Renal cortical epithelial cell (primary cell): Measurements from ENCODE around the gene HMGA1. TPM values are rescaled to one million over a fixed set of nuclear protein-coding genes. Genes with fewer than 3 reads are reported as not detected.

Experiments used
- DNase-seq: peaks from one replicate; pipeline ENCODE4 v3.0.0-alpha.2; 2011; ENCODE audit warnings: low read depth
- total RNA-seq: library from RNA; depleted of rRNA; stranded (reverse); fragments of >200 nt; gene quantifications from 2 replicates; pipeline ENCODE4 v1.2.3, GENCODE V29; 2014

HMGA1 gene
- 41.1 and 177 TPM in 2 replicates for total RNA-seq

GRCh38 chr6:34236443-34237315, at the start of gene HMGA1:
Gene HMGA1 (plus strand): TSS chr6:34236873. CDS start chr6:34240781, 3,908 bp downstream.
- DNase-seq: peak; percentile 60

GRCh38 chr6:34189806-34190503, 46.7 kb upstream of the HMGA1 start:
- no peak for DNase-seq

GRCh38 chr6:34190504-34191122, 46.1 kb upstream of the HMGA1 start:
- DNase-seq: no peak

- DNase-seq: no peak
Observed at GRCh38 chr6:34194772-34195171, 41.9 kb upstream of the HMGA1 start.

GRCh38 chr6:34195726-34196115, 41.0 kb upstream of the HMGA1 start:
- DNase-seq: no peak

- DNase-seq: peak; percentile 22
Observed at GRCh38 chr6:34196116-34196832, 40.4 kb upstream of the HMGA1 start.

GRCh38 chr6:34196833-34197195, 39.9 kb upstream of the HMGA1 start:
- DNase-seq: no peak

- no peak for DNase-seq
Observed at GRCh38 chr6:34200340-34200971, 36.2 kb upstream of the HMGA1 start.

- DNase-seq: no peak
Observed at GRCh38 chr6:34201455-34202107, 35.1 kb upstream of the HMGA1 start.

GRCh38 chr6:34202329-34203201, 34.1 kb upstream of the HMGA1 start:
- DNase-seq: no peak

- DNase-seq: no peak
Observed at GRCh38 chr6:34204693-34205092, 32.0 kb upstream of the HMGA1 start.

GRCh38 chr6:34205466-34205865, 31.2 kb upstream of the HMGA1 start:
- peak; percentile 35 for DNase-seq

- no peak for DNase-seq
Observed at GRCh38 chr6:34205916-34206315, 30.8 kb upstream of the HMGA1 start.

- DNase-seq: no peak
Observed at GRCh38 chr6:34206726-34207125, 29.9 kb upstream of the HMGA1 start.

- no peak for DNase-seq
Observed at GRCh38 chr6:34207695-34208443, 28.8 kb upstream of the HMGA1 start.

- DNase-seq: no peak
Observed at GRCh38 chr6:34213772-34214171, 22.9 kb upstream of the HMGA1 start.

- no peak for DNase-seq
Observed at GRCh38 chr6:34218691-34219090, 18.0 kb upstream of the HMGA1 start.

- DNase-seq: no peak
Observed at GRCh38 chr6:34223381-34223955, 13.2 kb upstream of the HMGA1 start.
